ENCODE data around the gene ADSS1.

- no peak for TF ChIP-seq POLR2A (IDR thresholded peaks at IDR 0.05; ENCODE audit: low read depth, low read length)
- no peak for TF ChIP-seq POLR2AphosphoS5 (IDR thresholded peaks at IDR 0.05; ENCODE audit: low read depth, low read length)
- no peak for TF ChIP-seq SPI1 (IDR thresholded peaks at IDR 0.05; ENCODE audit: low read depth, low read length)
- no peak for TF ChIP-seq TAF1 (IDR thresholded peaks at IDR 0.05; ENCODE audit: low read depth, low read length)
- no peak for TF ChIP-seq PAX5 (IDR thresholded peaks at IDR 0.05; ENCODE audit: insufficient read depth, low read length, severe bottlenecking)
Observed at GRCh38 chr14:104706733-104707607, 17.1 kb upstream of the ADSS1 start.
